GM10266 (cell line): ENCODE data around the gene SF3B6.
"Not testable (repeated sequence)": the region's sequence is repeated elsewhere in the genome, so short reads cannot be mapped to it uniquely, and the experiment has no call there.

ENCODE experiments used
- DNase-seq: peaks from one replicate; pipeline ENCODE4 v3.0.0; 2012; ENCODE audit errors: extremely low spot score
- CTCF ChIP-seq: IDR thresholded peaks from 2 replicates; pipeline ENCODE4 v1.5.1; 2012; ENCODE audit warnings: mild to moderate bottlenecking, low read depth; ENCODE audit not compliant: control insufficient read depth, insufficient read depth; ENCODE audit errors: missing control alignments

SF3B6 gene

GRCh38 chr2:24104906-24105305 is 28.8 kb upstream of the SF3B6 start:
- no peak for TF ChIP-seq CTCF
- DNase-seq = no peak

- no peak for TF ChIP-seq CTCF
- no peak for DNase-seq
Measured at GRCh38 chr2:24104110-24104650, 28.1 kb upstream of the SF3B6 start.

GRCh38 chr2:24102677-24103076 is 26.6 kb upstream of the SF3B6 start:
- TF ChIP-seq CTCF = no peak

GRCh38 chr2:24101992-24102391 is 25.9 kb upstream of the SF3B6 start:
- TF ChIP-seq CTCF = no peak
- DNase-seq = no peak

More at GRCh38 chr2:24102677-24103076, 26.6 kb upstream of the SF3B6 start:
- DNase-seq = no peak

- DNase-seq = not testable (repeated sequence)
Measured at GRCh38 chr2:24100732-24101131, 24.6 kb upstream of the SF3B6 start.

- not testable (repeated sequence) for DNase-seq
Measured at GRCh38 chr2:24095171-24095677, 19.1 kb upstream of the SF3B6 start.

GRCh38 chr2:24093270-24093669 is 17.1 kb upstream of the SF3B6 start:
- not testable (repeated sequence) for DNase-seq

- no peak for DNase-seq
- TF ChIP-seq CTCF = no peak
Measured at GRCh38 chr2:24088821-24089359, 12.8 kb upstream of the SF3B6 start.

GRCh38 chr2:24087032-24087431 is 10.9 kb upstream of the SF3B6 start:
- TF ChIP-seq CTCF = no peak

More at GRCh38 chr2:24087032-24087431, 10.9 kb upstream of the SF3B6 start:
- no peak for DNase-seq
